ENCODE data around the gene TRAPPC4. TPM values are rescaled to one million over a fixed set of nuclear protein-coding genes. Genes with fewer than 3 reads are reported as not detected.

The TRAPPC4 gene
- total and polyA plus RNA-seq, 2 of the 8 experiments (the other 6 are each of a cell fraction or from before 2014, with no cell fraction given), result 94.3 to 223 TPM

DNA sequence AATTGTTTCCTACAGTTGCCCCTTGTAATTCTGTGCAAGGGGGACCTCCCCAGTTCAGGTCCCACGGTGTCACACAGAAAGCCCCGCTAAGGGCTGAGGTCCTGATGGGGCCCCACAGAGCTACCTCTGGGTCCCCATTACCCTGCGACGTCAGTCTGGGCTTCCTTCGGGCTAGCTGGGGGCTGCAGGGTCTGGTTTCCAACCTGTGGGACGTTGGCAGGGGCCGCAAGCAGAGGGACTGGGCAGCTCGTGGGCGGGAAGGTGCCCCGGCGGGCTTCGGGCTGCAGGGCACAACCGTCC, 11.4 kb downstream of the TRAPPC4 start:
- Histone ChIP-seq H3K79me1 (ENCODE audit: low read depth, low read length) (peaks cover 15% of the 10 kb centered on the region), H2BK15ac (ENCODE audit: low read length) (no peak overlapping the region), H3K4me3 (ENCODE audit: extremely low read depth in 1 of 4, insufficient read depth in 2 of 4, low read depth in 3 of 4, low read length in 4 of 4) (peak overlapping the region; percentile 64 to 84 (median 74)), H3K56ac (replicated peaks; ENCODE audit: insufficient read length, low read depth, low read length) (peak overlapping the region; percentile 93), H4K8ac (ENCODE audit: extremely low read depth, insufficient read depth, low read length) (peak overlapping the region; percentile 47; the same call in 1 of the 2 replicates), H3K14ac (ENCODE audit: insufficient read length) (no peak overlapping the region), H3K79me2 (ENCODE audit: control insufficient read depth in 1 of 2, insufficient read depth in 2 of 2, low read length in 2 of 2) (peaks cover 0 to 19% of the 10 kb centered on the region in 2 experiments; a peak in 1 of 4 replicates), H3K23ac (ENCODE audit: insufficient read length) (no peak overlapping the region), H2BK120ac (replicated peaks; ENCODE audit: low read depth, low read length) (no peak overlapping the region), H3K36me3 (ENCODE audit: control insufficient read depth in 2 of 4, insufficient read depth in 4 of 4, low read length in 3 of 4) (peaks cover 6 to 36% (median 14%) of the 10 kb centered on the region in 4 experiments), H3K27ac (ENCODE audit: low read depth, low read length) (peak overlapping the region; percentile 89; the same call in 1 of the 2 replicates), H3K27me3 (replicated peaks in 1 of 4; ENCODE audit: control insufficient read depth in 3 of 4, extremely low read depth in 1 of 4, insufficient read depth in 3 of 4, low read length in 3 of 4) (no peaks in the 10 kb centered on the region), H2AK5ac (ENCODE audit: low read depth, low read length) (no peak overlapping the region), H2BK20ac (ENCODE audit: low read length) (no peak overlapping the region), H3K9ac (replicated peaks in 1 of 4; ENCODE audit: extremely low read depth in 1 of 4, low read depth in 3 of 4, low read length in 3 of 4) (peak overlapping the region; percentile 56 to 98 (median 92); a peak in 6 of 7 replicates), H2AFZ (ENCODE audit: low read length) (no peak overlapping the region), H4K5ac (ENCODE audit: insufficient read length, low read depth, low read length) (no peak overlapping the region), H3K9me3 (ENCODE audit: insufficient read depth in 2 of 2, low read depth in 1 of 2, low read length in 1 of 2) (no peaks in the 10 kb centered on the region), H2BK5ac (ENCODE audit: low read depth, low read length) (peak overlapping the region; percentile 98; the same call in 1 of the 2 replicates), H3K18ac (ENCODE audit: extremely low read depth, low read length) (peak overlapping the region; percentile 91), H2BK12ac (ENCODE audit: low read depth, low read length) (no peak overlapping the region), H3K4ac (replicated peaks; ENCODE audit: insufficient read length, low read depth, low read length) (no peak overlapping the region), H3K23me2 (ENCODE audit: low read depth, low read length) (peaks cover 7% of the 10 kb centered on the region; the same call in 1 of the 2 replicates), H4K91ac (replicated peaks; ENCODE audit: insufficient read length, low read length) (no peak overlapping the region), H3K4me2 (ENCODE audit: insufficient read depth in 1 of 2, low read depth in 2 of 2, low read length in 2 of 2) (peak overlapping the region; percentile 81 to 82), H4K20me1 (replicated peaks in 1 of 2; ENCODE audit: control insufficient read depth in 1 of 2, insufficient read depth in 2 of 2, low read length in 2 of 2) (peaks cover 3 to 13% of the 10 kb centered on the region in 2 experiments), H3K4me1 (replicated peaks in 1 of 4; ENCODE audit: control insufficient read depth in 3 of 4, insufficient read depth in 4 of 4, low read length in 3 of 4) (peaks cover 6 to 13% (median 10%) of the 10 kb centered on the region in 4 experiments)
- 4% methylated on average over 13 of the region's 13 CpGs; no CpG with 5 or more reads in 1 of the 2 experiments for WGBS, 2 experiments (ENCODE audit: extremely low coverage in 1 of 2, insufficient coverage in 1 of 2, insufficient read length in 1 of 2, insufficient replicate concordance in 2 of 2, low coverage in 1 of 2, low lambda C conversion rate in 2 of 2, missing lambda C conversion rate in 1 of 2)
- ChIA-PET POLR2A (ENCODE audit: partially characterized antibody) (interaction anchor here (0.9 to 9.7 kb wide), 10 partner anchors 12 to 239 kb away, joined by 3 to 224 read pairs (median 5); partner anchors contain the start of genes DDX6, DPAGT1, HYOU1 and RPS25), CTCF (ENCODE audit: partially characterized antibody) (interaction anchor here (0.9 to 3.1 kb wide), 7 partner anchors 9 to 53 kb away, joined by 3 to 12 read pairs (median 3); partner anchors contain the start of genes RPS25, TRAPPC4 and VPS11)
- TF ChIP-seq CTBP2 (IDR thresholded peaks at IDR 0.05; ENCODE audit: borderline replicate concordance, insufficient read depth, insufficient read length, low read length) (no peak), YY1 (IDR thresholded peaks at IDR 0.05; ENCODE audit: low read depth, low read length) (no peak), SAP30 (IDR thresholded peaks at IDR 0.05; ENCODE audit: insufficient read depth, insufficient replicate concordance, low read length) (no peak)
- no peak for FAIRE-seq
- no peak for DNase-seq (ENCODE audit: low read depth in 1 of 2, low spot score in 2 of 2)
